Measurements from ENCODE around the gene ADIPOR1.
A peak's percentile ranks its signal among the peaks of the same experiment; 100 is the strongest.
"Not testable (repeated sequence)": the region's sequence is repeated elsewhere in the genome, so short reads cannot be mapped to it uniquely, and the experiment has no call there.

ADIPOR1 gene

GRCh38 chr1:202957733-202958543 lies at the start of gene ADIPOR1:
ADIPOR1 (minus strand) TSS chr1:202958312; CDS start chr1:202951070, 7,242 bp downstream.
- DNase-seq (ENCODE audit: low spot score) (peak; percentile 60), FAIRE-seq (no peak)

DNA sequence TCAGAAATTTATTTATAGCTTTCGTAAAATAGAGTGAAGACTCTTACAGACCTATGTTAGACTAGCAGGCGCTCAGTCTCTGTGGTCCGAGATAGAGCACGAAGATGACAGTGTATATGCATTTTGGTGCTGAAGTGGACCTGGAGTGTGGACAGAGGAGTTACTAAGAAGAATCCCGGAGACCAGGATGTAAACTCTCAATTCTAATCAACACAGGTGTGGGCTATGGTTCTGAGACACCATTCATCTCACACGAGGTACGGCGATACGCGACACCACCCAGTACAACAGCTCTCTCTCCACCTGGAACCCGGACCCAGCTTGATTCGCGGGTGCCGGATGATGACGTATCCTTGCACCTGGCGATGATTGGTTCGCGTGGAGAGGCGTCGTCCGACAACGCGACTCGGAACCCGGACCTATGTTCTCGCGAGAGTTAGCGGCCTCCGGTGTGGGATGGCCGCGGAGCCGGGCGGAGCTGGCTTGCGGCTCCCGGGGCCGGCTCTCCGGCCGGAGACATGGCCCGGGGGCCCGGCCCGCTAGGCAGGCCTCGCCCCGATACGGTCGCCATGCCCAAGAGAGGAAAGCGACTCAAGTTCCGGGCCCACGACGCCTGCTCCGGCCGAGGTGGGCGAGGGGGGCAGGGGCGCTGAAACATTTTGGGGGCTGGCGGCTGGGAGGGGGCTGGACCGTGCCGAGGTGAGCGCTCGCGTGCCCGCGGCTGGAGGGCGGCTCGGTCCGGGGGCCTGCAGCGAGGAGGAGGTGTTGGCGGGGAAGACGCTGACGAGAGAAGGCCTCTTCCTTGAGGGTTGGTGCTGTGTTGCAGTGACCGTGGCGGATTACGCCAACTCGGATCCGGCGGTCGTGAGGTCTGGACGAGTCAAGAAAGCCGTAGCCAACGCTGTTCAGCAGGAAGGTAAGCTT lies 49.1 kb upstream of the ADIPOR1 start, which contains the start of gene TMEM183A:
TMEM183A (plus strand) TSS at position 427 of the 924 bp plus-strand sequence; CDS start at position 519, 92 bp downstream.
- FAIRE-seq (peak; percentile 84), DNase-seq (ENCODE audit: low spot score) (peak; percentile 92)

DNA sequence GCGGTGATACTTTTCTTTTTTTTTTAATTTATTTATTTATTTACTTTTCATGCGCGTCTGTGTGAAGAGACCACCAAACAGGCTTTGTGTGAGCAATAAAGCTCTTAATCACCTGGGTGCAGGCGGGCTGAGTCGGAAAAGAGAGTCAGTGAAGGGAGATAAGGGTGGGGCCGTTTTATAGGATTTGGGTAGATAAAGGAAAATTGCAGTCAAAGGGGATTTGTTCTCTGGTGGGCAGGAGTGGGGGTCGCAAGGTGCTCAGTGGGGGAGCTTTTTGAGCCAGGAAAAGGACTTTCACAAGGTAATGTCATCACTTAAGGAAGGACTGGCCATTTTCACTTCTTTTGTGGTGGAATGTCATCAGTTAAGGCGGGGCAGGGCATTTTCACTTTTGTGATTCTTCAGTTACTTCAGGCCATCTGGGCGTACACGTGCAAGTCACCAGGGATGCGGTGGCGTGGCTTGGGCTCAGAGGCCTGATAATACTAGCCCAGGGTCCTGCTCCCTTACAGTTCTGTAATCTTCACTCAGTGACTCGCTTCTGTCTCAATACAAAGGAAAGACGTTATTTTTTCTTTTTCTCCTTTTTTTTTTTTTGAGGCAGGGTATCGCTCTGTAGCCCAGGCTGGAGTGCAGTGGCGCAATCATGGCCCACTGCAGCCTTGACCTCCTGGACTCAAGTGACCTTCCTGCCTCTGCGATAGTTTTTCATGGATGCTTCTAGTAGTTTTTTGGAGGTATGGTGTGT lies 47.5 kb upstream of the ADIPOR1 start:
- FAIRE-seq; DNase-seq (ENCODE audit: low spot score): not testable (repeated sequence)

DNA sequence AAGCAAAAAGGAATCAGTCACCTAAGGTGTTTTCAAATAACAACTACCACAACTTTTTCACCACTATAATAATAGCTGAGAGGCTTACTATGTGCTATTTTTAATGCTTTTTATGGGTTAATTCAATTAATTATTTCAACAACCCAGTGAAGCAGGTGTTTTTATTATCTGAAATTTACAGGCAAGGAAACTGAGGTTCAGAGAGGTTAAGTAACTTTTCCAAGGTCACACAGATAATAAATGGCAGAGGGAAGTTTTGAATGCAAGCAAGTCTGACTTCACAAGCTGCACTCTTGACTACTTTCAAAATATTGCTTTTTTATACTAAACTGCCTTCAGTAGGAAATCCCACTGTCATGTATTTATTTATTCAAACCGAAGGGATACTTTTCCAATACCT lies 44.8 kb upstream of the ADIPOR1 start:
- FAIRE-seq (no peak), DNase-seq (ENCODE audit: low spot score) (no peak)

DNA sequence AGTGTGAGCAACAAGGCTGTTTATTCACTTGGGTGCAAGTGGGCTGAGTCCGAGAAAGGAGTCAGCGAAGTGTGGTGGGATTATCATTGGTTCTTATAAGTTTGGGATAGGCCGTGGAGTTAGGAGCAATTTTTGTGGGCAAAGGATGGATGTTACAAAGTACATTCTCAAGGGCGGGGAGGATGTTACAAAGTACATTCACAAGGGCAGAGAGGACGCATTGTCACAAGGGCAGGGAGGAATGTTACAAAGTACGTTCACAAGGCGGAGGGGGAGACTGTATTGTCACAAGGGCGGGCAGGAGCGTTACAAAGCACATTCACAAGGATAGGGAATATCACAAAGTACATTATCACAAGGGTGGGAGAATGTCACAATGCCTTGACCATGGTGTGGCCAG lies 43.9 kb upstream of the ADIPOR1 start:
- FAIRE-seq, result no peak
- DNase-seq (ENCODE audit: low spot score), result no peak

DNA sequence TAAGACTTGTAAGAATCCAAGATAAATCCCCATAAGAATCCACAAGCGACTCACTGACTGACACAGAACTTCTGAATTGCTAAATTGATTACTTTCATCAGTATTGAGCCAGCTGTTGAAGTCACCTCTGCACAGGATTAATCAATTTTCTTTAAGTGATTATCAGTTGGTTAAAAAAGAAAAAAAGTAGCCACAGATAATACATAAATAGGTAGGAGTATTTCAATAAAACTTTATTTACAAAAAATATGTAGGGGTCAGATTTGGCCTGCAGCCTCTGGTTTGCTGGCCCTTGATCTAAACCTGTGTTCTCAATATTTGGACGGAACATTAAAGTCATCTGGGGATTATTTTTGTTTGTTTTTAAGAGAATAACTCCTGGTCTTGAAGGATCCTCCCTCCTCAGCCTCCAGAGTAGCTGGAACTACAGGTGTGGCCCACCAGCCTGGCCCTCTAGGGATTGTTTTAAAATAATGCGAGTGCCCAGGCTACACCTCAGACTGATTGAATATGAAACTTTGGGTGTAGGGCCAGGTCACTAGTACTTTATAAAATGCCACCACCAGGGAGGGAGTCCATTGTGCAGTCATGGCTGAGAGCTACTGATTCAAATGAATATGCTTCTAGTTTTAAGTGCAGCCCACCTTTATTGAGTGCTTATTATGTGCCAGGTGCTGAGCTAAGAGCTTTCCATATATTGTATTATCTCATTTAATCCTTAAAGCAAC lies 42.3 kb upstream of the ADIPOR1 start:
- DNase-seq (ENCODE audit: low spot score) (no peak), FAIRE-seq (no peak)

GRCh38 chr1:202998836-202999750 lies 41.0 kb upstream of the ADIPOR1 start:
- DNase-seq (ENCODE audit: low spot score), result peak; percentile 12
- FAIRE-seq, result no peak

DNA sequence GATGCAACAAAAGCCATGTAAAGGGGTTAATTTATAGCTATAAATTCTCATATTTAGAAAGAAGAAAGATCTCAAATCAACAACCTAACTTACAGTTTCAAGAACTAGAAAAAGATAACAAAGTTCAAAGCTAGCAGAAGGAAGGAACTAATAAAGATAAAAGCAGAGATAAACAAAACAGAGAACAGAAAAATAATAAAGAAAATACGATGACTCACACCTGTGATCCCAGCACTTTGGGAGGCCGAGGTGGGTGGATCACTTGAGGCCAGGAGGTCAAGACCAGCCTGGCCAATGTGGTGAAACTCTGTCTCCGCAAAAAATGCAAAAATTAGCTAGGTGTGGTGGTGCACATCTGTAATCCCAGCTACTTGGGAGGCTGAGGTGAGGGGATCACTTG lies 36.6 kb upstream of the ADIPOR1 start:
- no peak for FAIRE-seq
- no peak for DNase-seq (ENCODE audit: low spot score)

GRCh38 chr1:202991112-202991511 lies 33.0 kb upstream of the ADIPOR1 start:
- no peak for DNase-seq (ENCODE audit: low spot score)
- FAIRE-seq, result no peak

GRCh38 chr1:202989879-202990278 lies 31.8 kb upstream of the ADIPOR1 start:
- FAIRE-seq (no peak), DNase-seq (ENCODE audit: low spot score) (no peak)

DNA sequence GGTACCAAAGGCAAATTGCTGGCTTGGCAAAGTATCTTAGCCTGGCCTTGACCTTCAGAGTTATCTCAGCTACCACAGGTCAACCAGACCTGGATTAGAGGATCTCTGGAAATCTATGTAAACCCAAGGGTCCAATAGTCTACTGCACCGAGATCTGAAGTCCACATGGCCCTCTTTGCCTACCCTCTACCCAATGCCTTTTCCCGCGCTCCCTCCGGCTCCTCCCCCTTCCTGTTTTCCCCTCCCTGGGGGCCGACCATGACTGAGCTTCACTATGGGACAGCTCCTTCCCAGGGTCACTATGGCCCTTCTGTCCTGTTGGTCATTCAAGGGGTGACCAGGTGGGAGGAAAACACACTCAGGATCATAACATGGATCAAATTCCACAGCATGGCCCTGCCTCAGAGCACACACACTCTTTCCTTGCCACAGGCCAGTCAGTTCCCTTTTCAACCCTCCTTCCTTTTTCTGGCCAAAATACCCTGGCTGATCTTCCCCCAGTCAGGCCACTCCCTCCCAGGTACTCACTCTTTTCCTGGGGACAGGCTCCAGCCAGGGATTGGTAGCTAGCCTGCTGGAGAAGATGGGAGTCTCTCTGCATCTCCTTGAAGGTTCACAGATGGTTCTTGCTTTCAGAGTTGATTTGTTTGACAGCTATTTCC lies 29.9 kb upstream of the ADIPOR1 start:
- FAIRE-seq (no peak), DNase-seq (ENCODE audit: low spot score) (no peak)

DNA sequence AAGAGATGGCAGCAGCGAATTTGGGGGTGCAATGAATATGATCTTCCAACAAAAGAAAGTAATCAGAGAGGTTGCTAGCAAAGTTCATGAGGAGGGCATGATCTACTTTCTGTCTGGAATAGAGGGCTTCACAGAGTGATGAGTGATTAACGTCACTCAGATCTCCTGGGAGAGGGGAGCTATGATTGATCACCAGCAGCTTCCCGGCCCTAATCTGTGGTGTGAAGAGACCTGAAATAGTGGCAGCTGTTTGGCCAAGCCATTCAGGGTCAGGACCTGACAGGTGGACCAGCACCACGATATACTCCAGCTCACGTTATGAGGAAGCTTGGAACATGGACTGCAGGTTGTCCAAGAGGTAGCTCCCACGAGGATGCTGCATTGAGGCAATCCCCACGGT lies 29.1 kb upstream of the ADIPOR1 start:
- FAIRE-seq (no peak), DNase-seq (ENCODE audit: low spot score) (no peak)

- DNase-seq (ENCODE audit: low spot score); FAIRE-seq: not testable (repeated sequence)
These were observed 28.0 kb upstream of the ADIPOR1 start for GRCh38 chr1:202986120-202986519.

DNA sequence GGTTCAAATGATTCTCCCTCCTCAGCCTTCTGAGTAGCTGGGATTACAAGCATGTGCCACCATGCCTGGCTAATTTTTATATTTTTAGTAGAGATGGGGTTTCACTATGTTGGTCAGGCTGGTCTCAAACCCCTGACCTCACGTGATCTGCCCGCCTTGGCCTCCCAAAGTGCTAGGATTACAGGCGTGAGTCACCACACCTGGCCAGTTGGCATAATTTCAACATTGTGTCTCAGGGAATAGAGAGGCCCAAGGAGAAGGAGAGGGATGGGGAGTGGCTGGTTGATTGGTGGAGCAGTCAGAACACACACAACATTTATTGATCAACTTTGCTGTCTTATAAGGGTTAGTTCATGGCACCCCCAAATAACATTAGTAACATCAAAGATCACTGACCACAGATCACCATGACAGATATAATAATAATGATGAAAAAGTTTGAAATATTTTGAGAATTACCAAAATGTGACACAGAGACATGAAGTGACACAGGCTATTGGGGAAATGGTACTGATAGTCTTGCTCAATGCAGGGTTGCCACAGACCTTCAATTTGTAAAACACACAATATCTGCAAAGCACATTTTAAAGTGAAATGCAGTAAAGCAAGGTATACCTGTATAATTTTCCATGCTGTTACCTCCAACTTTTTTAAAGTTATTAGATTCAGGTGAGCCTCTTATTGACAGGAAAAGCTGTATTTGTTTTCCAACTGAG lies 24.8 kb upstream of the ADIPOR1 start:
- DNase-seq (ENCODE audit: low spot score) (no peak), FAIRE-seq (no peak)

DNA sequence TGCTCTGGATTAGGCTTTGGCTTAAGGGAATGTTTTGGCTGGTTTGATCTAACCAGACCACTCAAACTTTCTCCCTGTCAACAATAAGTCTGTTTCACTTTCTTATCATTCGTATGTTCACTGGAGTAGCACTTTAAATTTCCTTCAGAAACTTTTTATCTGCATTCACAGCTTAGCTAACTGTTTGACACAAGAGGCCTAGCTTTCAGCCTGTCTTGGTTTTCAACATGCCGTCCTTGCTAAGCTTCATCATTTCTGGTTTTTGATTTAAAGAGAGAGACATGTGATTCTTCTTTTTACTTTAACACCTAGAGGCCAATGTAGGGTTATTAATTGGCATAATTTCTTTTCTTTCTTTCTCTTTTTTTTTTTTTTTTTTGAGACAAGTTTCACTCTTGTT lies 23.8 kb upstream of the ADIPOR1 start:
- no peak for DNase-seq (ENCODE audit: low spot score)
- no peak for FAIRE-seq

- DNase-seq (ENCODE audit: low spot score) (no peak), FAIRE-seq (no peak)
These were observed 21.3 kb upstream of the ADIPOR1 start for GRCh38 chr1:202979459-202979858.

- FAIRE-seq, result no peak
- DNase-seq (ENCODE audit: low spot score), result no peak
These were observed 18.5 kb upstream of the ADIPOR1 start for GRCh38 chr1:202976633-202977032.

GRCh38 chr1:202974856-202975255 lies 16.7 kb upstream of the ADIPOR1 start:
- no peak for FAIRE-seq
- no peak for DNase-seq (ENCODE audit: low spot score)
